ENCODE data around the gene VPS26B.
A peak's percentile ranks its signal among the peaks of the same experiment; 100 is the strongest.

GRCh38 chr11:134261626-134262488, 37.4 kb downstream of the VPS26B start:
- TF ChIP-seq CTCF (conservative IDR thresholded peaks at IDR 0.05) (peak; percentile 74), EZH2 (IDR thresholded peaks at IDR 0.05; ENCODE audit: low read depth) (no peak)

Data from PC-9 (cell line).